KOPT-K1 (cell line): ENCODE results near the gene FBXW12.
"Not testable (repeated sequence)": the region's sequence is repeated elsewhere in the genome, so short reads cannot be mapped to it uniquely, and the experiment has no call there.

ENCODE experiments used
- H3K27ac ChIP-seq: fragments of 200-600 bp; sonication (generic); 2 replicates; pipeline ENCODE4 v1.5.1; 2016; ENCODE audit warnings: antibody characterized with exemption, mild to moderate bottlenecking, low read depth, low read length; ENCODE audit not compliant: poor library complexity, severe bottlenecking
- H3K36me3 ChIP-seq: fragments of 200-600 bp; sonication (generic); 2 replicates; pipeline ENCODE4 v1.5.1; 2017; ENCODE audit warnings: antibody characterized with exemption, mild to moderate bottlenecking, low read length, moderate library complexity; ENCODE audit not compliant: insufficient read depth
- H3K9me3 ChIP-seq: fragments of 200-600 bp; sonication (generic); 2 replicates; pipeline ENCODE4 v1.5.1; 2017; ENCODE audit warnings: antibody characterized with exemption, low read length, mild to moderate bottlenecking; ENCODE audit not compliant: insufficient read depth, poor library complexity, severe bottlenecking

Gene FBXW12

GRCh38 chr3:48371651-48372376, at the start of gene FBXW12:
Gene FBXW12, plus strand, starts transcription at chr3:48372219. Its CDS starts 549 bp downstream, at chr3:48372768.
- H3K27ac ChIP-seq, result no peak within 1 kb of the TSS
- no peaks in the 10 kb centered on the region for H3K9me3 ChIP-seq
- H3K36me3 ChIP-seq, result no peaks in the 10 kb centered on the region

- not testable (repeated sequence) for H3K36me3 ChIP-seq
Measured at GRCh38 chr3:48331706-48332435, 40.1 kb upstream of the FBXW12 start.

GRCh38 chr3:48333346-48334245, 38.4 kb upstream of the FBXW12 start, which contains the start of gene SPINK8:
Gene SPINK8, minus strand, starts transcription at chr3:48333661. Its CDS starts 5,320 bp downstream, at chr3:48328341.
- not testable (repeated sequence) for H3K9me3 ChIP-seq, H3K27ac ChIP-seq, H3K36me3 ChIP-seq

More at GRCh38 chr3:48331706-48332435, 40.1 kb upstream of the FBXW12 start:
- not testable (repeated sequence) for H3K27ac ChIP-seq, H3K9me3 ChIP-seq

- Histone ChIP-seq H3K27ac (no peak overlapping the region), H3K9me3 (no peaks in the 10 kb centered on the region), H3K36me3 (no peaks in the 10 kb centered on the region)
Measured at GRCh38 chr3:48334605-48335004, 37.4 kb upstream of the FBXW12 start.

- H3K36me3 ChIP-seq, H3K27ac ChIP-seq, H3K9me3 ChIP-seq: not testable (repeated sequence)
Measured at GRCh38 chr3:48335286-48335685, 36.7 kb upstream of the FBXW12 start.

- not testable (repeated sequence) for H3K9me3 ChIP-seq, H3K27ac ChIP-seq, H3K36me3 ChIP-seq
Measured at GRCh38 chr3:48337536-48337935, 34.5 kb upstream of the FBXW12 start.

- no peaks in the 10 kb centered on the region for H3K9me3 ChIP-seq
- no peak overlapping the region for H3K27ac ChIP-seq
- H3K36me3 ChIP-seq, result no peaks in the 10 kb centered on the region
Measured at GRCh38 chr3:48338635-48339034, 33.4 kb upstream of the FBXW12 start.

- Histone ChIP-seq H3K36me3 (no peaks in the 10 kb centered on the region), H3K9me3 (no peaks in the 10 kb centered on the region), H3K27ac (no peak overlapping the region)
Measured at GRCh38 chr3:48343432-48343831, 28.6 kb upstream of the FBXW12 start.

- Histone ChIP-seq H3K27ac (no peak overlapping the region), H3K36me3 (no peaks in the 10 kb centered on the region), H3K9me3 (no peaks in the 10 kb centered on the region)
Measured at GRCh38 chr3:48344867-48345507, 27.0 kb upstream of the FBXW12 start.

GRCh38 chr3:48345946-48346572, 26.0 kb upstream of the FBXW12 start:
- H3K9me3 ChIP-seq, result no peaks in the 10 kb centered on the region
- no peak overlapping the region for H3K27ac ChIP-seq
- H3K36me3 ChIP-seq, result no peaks in the 10 kb centered on the region

GRCh38 chr3:48347500-48347899, 24.5 kb upstream of the FBXW12 start:
- Histone ChIP-seq H3K27ac (no peak overlapping the region), H3K9me3 (no peaks in the 10 kb centered on the region), H3K36me3 (no peaks in the 10 kb centered on the region)

- no peak overlapping the region for H3K27ac ChIP-seq
- no peaks in the 10 kb centered on the region for H3K36me3 ChIP-seq
- H3K9me3 ChIP-seq, result peaks cover 18% of the 10 kb centered on the region
Measured at GRCh38 chr3:48352546-48352945, 19.5 kb upstream of the FBXW12 start.

GRCh38 chr3:48353987-48354386, 18.0 kb upstream of the FBXW12 start:
- Histone ChIP-seq H3K9me3 (peaks cover 31% of the 10 kb centered on the region), H3K36me3 (no peaks in the 10 kb centered on the region), H3K27ac (no peak overlapping the region)

- no peaks in the 10 kb centered on the region for H3K36me3 ChIP-seq
- no peak overlapping the region for H3K27ac ChIP-seq
- peaks cover 41% of the 10 kb centered on the region for H3K9me3 ChIP-seq
Measured at GRCh38 chr3:48356419-48356818, 15.6 kb upstream of the FBXW12 start.
